ENCODE measurements around the gene KIAA1217. TPM values are rescaled to one million over a fixed set of nuclear protein-coding genes. Genes with fewer than 3 reads are reported as not detected.

KIAA1217 gene
- total and polyA plus RNA-seq, 9 of the 15 experiments (the other 6 are each of a cell fraction or from before 2014, with no cell fraction given) = 0.04 TPM; not detected in 8

DNA sequence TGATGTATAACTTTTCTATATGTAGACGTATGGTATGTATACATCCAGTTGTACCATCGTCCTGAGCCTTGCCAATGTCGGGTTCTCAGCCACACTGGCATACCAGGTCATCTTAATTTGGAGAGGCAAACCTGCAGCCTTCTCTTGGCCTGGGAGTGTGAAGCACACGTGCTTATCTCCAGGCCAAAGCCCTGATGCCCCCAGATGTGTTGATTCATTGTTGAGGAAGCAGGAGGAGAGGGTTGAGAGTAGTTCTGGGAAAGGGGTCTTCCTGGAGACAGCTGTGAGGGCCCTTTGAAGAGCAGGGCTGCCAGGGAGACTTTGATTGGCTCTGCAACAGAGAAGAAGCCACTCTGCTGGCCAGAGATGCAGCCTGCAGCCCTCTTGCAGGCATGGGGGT is 359.1 kb downstream of the KIAA1217 start (continued):
- TF ChIP-seq NFATC3 (IDR thresholded peaks at IDR 0.05) (no peak), NR4A1 (CRISPR knock-in tag; IDR thresholded peaks at IDR 0.05) (no peak), NR4A1 (tag; IDR thresholded peaks at IDR 0.05) (peak; percentile 86; the same call in 1 of the 2 replicates), ZNF707 (CRISPR knock-in tag; conservative IDR thresholded peaks at IDR 0.05) (no peak), HDAC1 (IDR thresholded peaks at IDR 0.05) (peak in 1 of 2 experiments; percentile 32; a peak in 1 of 4 replicates), ARNT (IDR thresholded peaks at IDR 0.05) (no peak), CC2D1A (IDR thresholded peaks at IDR 0.05) (no peak), ZNF444 (CRISPR knock-in tag; IDR thresholded peaks at IDR 0.05) (no peak), JUN (IDR thresholded peaks at IDR 0.05; ENCODE audit: borderline replicate concordance, low read depth, low read length) (no peak), JUN (CRISPR knock-in tag; IDR thresholded peaks at IDR 0.05; ENCODE audit: borderline replicate concordance) (no peak), NCOA4 (IDR thresholded peaks at IDR 0.05; ENCODE audit: partially characterized antibody) (no peak), ZNF408 (CRISPR knock-in tag; IDR thresholded peaks at IDR 0.05; ENCODE audit: low read depth) (no peak), CXXC5 (CRISPR knock-in tag; IDR thresholded peaks at IDR 0.05) (peak; percentile 53; the same call in 1 of the 2 replicates), ZNF668 (CRISPR knock-in tag; IDR thresholded peaks at IDR 0.05) (peak; percentile 27; the same call in 1 of the 2 replicates), SRF (CRISPR knock-in tag; IDR thresholded peaks at IDR 0.05) (no peak), GABPB1 (CRISPR knock-in tag; IDR thresholded peaks at IDR 0.05) (no peak), MECOM (CRISPR knock-in tag; IDR thresholded peaks at IDR 0.05) (peak; percentile 57; the same call in 1 of the 2 replicates), PHF21A (IDR thresholded peaks at IDR 0.05; ENCODE audit: borderline replicate concordance, low read depth) (no peak), ZNF134 (CRISPR knock-in tag; conservative IDR thresholded peaks at IDR 0.05) (no peak), EP300 (IDR thresholded peaks at IDR 0.05; ENCODE audit: low read length) (peak; percentile 31; the same call in 1 of the 2 replicates)
- TF ChIP-seq, protein P1, sequence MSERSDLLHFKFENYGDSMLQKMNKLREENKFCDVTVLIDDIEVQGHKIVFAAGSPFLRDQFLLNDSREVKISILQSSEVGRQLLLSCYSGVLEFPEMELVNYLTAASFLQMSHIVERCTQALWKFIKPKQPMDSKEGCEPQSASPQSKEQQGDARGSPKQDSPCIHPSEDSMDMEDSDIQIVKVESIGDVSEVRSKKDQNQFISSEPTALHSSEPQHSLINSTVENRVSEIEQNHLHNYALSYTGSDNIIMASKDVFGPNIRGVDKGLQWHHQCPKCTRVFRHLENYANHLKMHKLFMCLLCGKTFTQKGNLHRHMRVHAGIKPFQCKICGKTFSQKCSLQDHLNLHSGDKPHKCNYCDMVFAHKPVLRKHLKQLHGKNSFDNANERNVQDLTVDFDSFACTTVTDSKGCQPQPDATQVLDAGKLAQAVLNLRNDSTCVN (CRISPR knock-in tag; IDR thresholded peaks at IDR 0.05) = no peak
- TF ChIP-seq, protein P2, sequence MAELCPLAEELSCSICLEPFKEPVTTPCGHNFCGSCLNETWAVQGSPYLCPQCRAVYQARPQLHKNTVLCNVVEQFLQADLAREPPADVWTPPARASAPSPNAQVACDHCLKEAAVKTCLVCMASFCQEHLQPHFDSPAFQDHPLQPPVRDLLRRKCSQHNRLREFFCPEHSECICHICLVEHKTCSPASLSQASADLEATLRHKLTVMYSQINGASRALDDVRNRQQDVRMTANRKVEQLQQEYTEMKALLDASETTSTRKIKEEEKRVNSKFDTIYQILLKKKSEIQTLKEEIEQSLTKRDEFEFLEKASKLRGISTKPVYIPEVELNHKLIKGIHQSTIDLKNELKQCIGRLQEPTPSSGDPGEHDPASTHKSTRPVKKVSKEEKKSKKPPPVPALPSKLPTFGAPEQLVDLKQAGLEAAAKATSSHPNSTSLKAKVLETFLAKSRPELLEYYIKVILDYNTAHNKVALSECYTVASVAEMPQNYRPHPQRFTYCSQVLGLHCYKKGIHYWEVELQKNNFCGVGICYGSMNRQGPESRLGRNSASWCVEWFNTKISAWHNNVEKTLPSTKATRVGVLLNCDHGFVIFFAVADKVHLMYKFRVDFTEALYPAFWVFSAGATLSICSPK (IDR thresholded peaks at IDR 0.05; ENCODE audit: borderline replicate concordance) = no peak
- TF ChIP-seq, protein P3, sequence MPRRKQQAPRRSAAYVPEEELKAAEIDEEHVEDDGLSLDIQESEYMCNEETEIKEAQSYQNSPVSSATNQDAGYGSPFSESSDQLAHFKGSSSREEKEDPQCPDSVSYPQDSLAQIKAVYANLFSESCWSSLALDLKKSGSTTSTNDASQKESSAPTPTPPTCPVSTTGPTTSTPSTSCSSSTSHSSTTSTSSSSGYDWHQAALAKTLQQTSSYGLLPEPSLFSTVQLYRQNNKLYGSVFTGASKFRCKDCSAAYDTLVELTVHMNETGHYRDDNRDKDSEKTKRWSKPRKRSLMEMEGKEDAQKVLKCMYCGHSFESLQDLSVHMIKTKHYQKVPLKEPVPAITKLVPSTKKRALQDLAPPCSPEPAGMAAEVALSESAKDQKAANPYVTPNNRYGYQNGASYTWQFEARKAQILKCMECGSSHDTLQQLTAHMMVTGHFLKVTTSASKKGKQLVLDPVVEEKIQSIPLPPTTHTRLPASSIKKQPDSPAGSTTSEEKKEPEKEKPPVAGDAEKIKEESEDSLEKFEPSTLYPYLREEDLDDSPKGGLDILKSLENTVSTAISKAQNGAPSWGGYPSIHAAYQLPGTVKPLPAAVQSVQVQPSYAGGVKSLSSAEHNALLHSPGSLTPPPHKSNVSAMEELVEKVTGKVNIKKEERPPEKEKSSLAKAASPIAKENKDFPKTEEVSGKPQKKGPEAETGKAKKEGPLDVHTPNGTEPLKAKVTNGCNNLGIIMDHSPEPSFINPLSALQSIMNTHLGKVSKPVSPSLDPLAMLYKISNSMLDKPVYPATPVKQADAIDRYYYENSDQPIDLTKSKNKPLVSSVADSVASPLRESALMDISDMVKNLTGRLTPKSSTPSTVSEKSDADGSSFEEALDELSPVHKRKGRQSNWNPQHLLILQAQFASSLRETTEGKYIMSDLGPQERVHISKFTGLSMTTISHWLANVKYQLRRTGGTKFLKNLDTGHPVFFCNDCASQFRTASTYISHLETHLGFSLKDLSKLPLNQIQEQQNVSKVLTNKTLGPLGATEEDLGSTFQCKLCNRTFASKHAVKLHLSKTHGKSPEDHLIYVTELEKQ (CRISPR knock-in tag; IDR thresholded peaks at IDR 0.05) = no peak
